Measurements from ENCODE around the gene SETD7. TPM values are rescaled to one million over a fixed set of nuclear protein-coding genes. Genes with fewer than 3 reads are reported as not detected.
A peak's percentile ranks its signal among the peaks of the same experiment; 100 is the strongest.

The SETD7 gene
- polyA plus RNA-seq, 3 donors, result 14.1 to 16.8 (median 15.4) TPM

- Histone ChIP-seq H3K36me3 (replicated peaks in 1 of 2; ENCODE audit: control insufficient read depth in 1 of 2, insufficient read depth in 2 of 2, low read length in 2 of 2) (no peaks in the 10 kb centered on the region), H3K4me2 (replicated peaks; ENCODE audit: extremely low read depth, low read length, poor library complexity, severe bottlenecking) (no peak overlapping the region), H3K9ac (ENCODE audit: insufficient read depth, low read length, poor library complexity, severe bottlenecking) (no peak overlapping the region), H3K27me3 (ENCODE audit: control insufficient read depth in 2 of 2, insufficient read depth in 2 of 2, low read length in 2 of 2) (no peaks in the 10 kb centered on the region), H3K9me3 (replicated peaks in 1 of 2; ENCODE audit: control insufficient read depth in 1 of 2, insufficient read depth in 1 of 2, low read length in 2 of 2) (no peaks in the 10 kb centered on the region), H3K4me1 (ENCODE audit: control insufficient read depth in 1 of 2, insufficient read depth in 2 of 2, low read length in 2 of 2) (peaks cover 46 to 66% of the 10 kb centered on the region in 2 donors), H2AFZ (ENCODE audit: insufficient read depth, low read depth, low read length, poor library complexity, severe bottlenecking) (no peak overlapping the region), H3K79me2 (ENCODE audit: insufficient read depth, low read length) (peaks cover 24% of the 10 kb centered on the region), H3K4me3 (replicated peaks in 1 of 3; ENCODE audit: low read depth in 2 of 3, low read length in 3 of 3) (no peak overlapping the region), H3K27ac (ENCODE audit: low read depth in 1 of 2, low read length in 2 of 2) (no peak overlapping the region), H4K20me1 (ENCODE audit: insufficient read depth, low read length) (no peaks in the 10 kb centered on the region)
- intact Hi-C loops (cut with micrococcal nuclease), result loop anchor here in 1 of 2 donors (5.0 to 10.0 kb wide), 4 partner anchors 106 to 354 kb away; partner anchors contain the start of genes MGST2, NAA15, NDUFC1 and RAB33B
- no peak for TF ChIP-seq CTCF (IDR thresholded peaks at IDR 0.05)
- peaks cover 0 to 3% (median 0%) of the 10 kb centered on the region in 7 donors for H3K9me3 Mint-ChIP-seq
- H3K4me1 Mint-ChIP-seq, result peaks cover 46% of the 10 kb centered on the region
- no peaks in the 10 kb centered on the region for H3K36me3 Mint-ChIP-seq
- DNase-seq, result no peak
- peak overlapping the region in 5 of 7 donors; percentile 18 to 100 (median 35) for H3K27ac Mint-ChIP-seq
- no peak overlapping the region for H3K4me3 Mint-ChIP-seq
- 92% methylated on average over 5 of the region's 12 CpGs for WGBS (ENCODE audit: insufficient coverage)
- peaks cover 0 to 2% (median 0%) of the 10 kb centered on the region in 3 donors for H3K27me3 Mint-ChIP-seq (ENCODE audit: low read depth in 3 of 3)
Measured at GRCh38 chr4:139558235-139559088, 2.4 kb upstream of the SETD7 start.

GRCh38 chr4:139557556-139558110, 1.6 kb upstream of the SETD7 start:
- H3K36me3 Mint-ChIP-seq, result peaks cover 0 to 2% of the 10 kb centered on the region in 2 donors
- peaks cover 54% of the 10 kb centered on the region for H3K4me1 Mint-ChIP-seq
- Histone ChIP-seq H3K4me1 (ENCODE audit: control insufficient read depth in 1 of 2, insufficient read depth in 2 of 2, low read length in 2 of 2) (peaks cover 50 to 73% of the 10 kb centered on the region in 2 donors), H3K27me3 (ENCODE audit: control insufficient read depth in 2 of 2, insufficient read depth in 2 of 2, low read length in 2 of 2) (no peaks in the 10 kb centered on the region), H3K27ac (ENCODE audit: low read depth in 1 of 2, low read length in 2 of 2) (peak overlapping the region; percentile 91 to 97), H2AFZ (ENCODE audit: insufficient read depth, low read depth, low read length, poor library complexity, severe bottlenecking) (peak overlapping the region; percentile 79), H3K79me2 (ENCODE audit: insufficient read depth, low read length) (peaks cover 32% of the 10 kb centered on the region), H3K4me3 (replicated peaks in 1 of 3; ENCODE audit: low read depth in 2 of 3, low read length in 3 of 3) (peak overlapping the region; percentile 73 to 92 (median 78)), H3K36me3 (replicated peaks in 1 of 2; ENCODE audit: control insufficient read depth in 1 of 2, insufficient read depth in 2 of 2, low read length in 2 of 2) (no peaks in the 10 kb centered on the region), H4K20me1 (ENCODE audit: insufficient read depth, low read length) (peaks cover 7% of the 10 kb centered on the region), H3K4me2 (replicated peaks; ENCODE audit: extremely low read depth, low read length, poor library complexity, severe bottlenecking) (peak overlapping the region; percentile 83), H3K9ac (ENCODE audit: insufficient read depth, low read length, poor library complexity, severe bottlenecking) (peak overlapping the region; percentile 91), H3K9me3 (replicated peaks in 1 of 2; ENCODE audit: control insufficient read depth in 1 of 2, insufficient read depth in 1 of 2, low read length in 2 of 2) (no peaks in the 10 kb centered on the region)
- no CpG with 5 or more reads among the region's 3 CpGs for WGBS (ENCODE audit: insufficient coverage)
- H3K4me3 Mint-ChIP-seq, result peak overlapping the region; percentile 99
- DNase-seq, result no peak
- H3K27me3 Mint-ChIP-seq (ENCODE audit: low read depth in 3 of 3), result peaks cover 0 to 2% (median 0%) of the 10 kb centered on the region in 3 donors
- TF ChIP-seq CTCF (IDR thresholded peaks at IDR 0.05), result no peak
- intact Hi-C loops (cut with micrococcal nuclease), result loop anchor here in 1 of 2 donors (5.0 to 10.0 kb wide), 4 partner anchors 105 to 353 kb away; partner anchors contain the start of genes MGST2, NAA15, NDUFC1 and RAB33B
- peaks cover 0 to 3% (median 0%) of the 10 kb centered on the region in 7 donors for H3K9me3 Mint-ChIP-seq
- H3K27ac Mint-ChIP-seq, result peak overlapping the region; percentile 95 to 99 (median 98)

All from CD14-positive monocyte (primary cell).